Natural killer cell (primary cell): ENCODE measurements around the gene PRADC1. TPM values are rescaled to one million over a fixed set of nuclear protein-coding genes. Genes with fewer than 3 reads are reported as not detected.
"Not testable (repeated sequence)": the region's sequence is repeated elsewhere in the genome, so short reads cannot be mapped to it uniquely, and the experiment has no call there.

ENCODE experiments used
- ATAC-seq, 3 donors: fragments of 150-1000 bp in 2 of 3; fragments of 200-7000 bp in 1 of 3; cut with Tn5 transposase; 1 replicate in 1 of 3; 2 replicates in 2 of 3; pipeline ENCODE4 v1.10.0; 2021; ENCODE audit warnings: mild to moderate bottlenecking in 2 of 3, moderate library complexity in 2 of 3
- DNase-seq, 2 donors: peaks; one replicate each; pipeline versions ENCODE4 v3.0.0 to v3.0.0-alpha.2; 2013 to 2021; ENCODE audit warnings: mixed read lengths in 1 of 2
- H3K27ac ChIP-seq: one replicate; pipeline ENCODE4 v1.5.1; 2013; ENCODE audit warnings: mild to moderate bottlenecking, low read length
- H3K27me3 ChIP-seq: one replicate; pipeline ENCODE4 v1.6.1; 2013; ENCODE audit warnings: low read length; ENCODE audit not compliant: control insufficient read depth, insufficient read depth
- H3K36me3 ChIP-seq: one replicate; pipeline ENCODE4 v1.6.1; 2013; ENCODE audit warnings: low read length; ENCODE audit not compliant: control insufficient read depth, insufficient read depth
- H3K4me1 ChIP-seq: one replicate; pipeline ENCODE4 v1.6.1; 2013; ENCODE audit warnings: low read length; ENCODE audit not compliant: control insufficient read depth, insufficient read depth
- H3K4me3 ChIP-seq: one replicate; pipeline ENCODE4 v1.5.1; 2013; ENCODE audit warnings: low read length
- H3K9me3 ChIP-seq: one replicate; pipeline ENCODE4 v1.6.1; 2013; ENCODE audit warnings: low read length; ENCODE audit not compliant: control insufficient read depth, insufficient read depth
- H3K27ac Mint-ChIP-seq, 2 donors: one replicate each; pipeline ENCODE4 v1.8.0; 2022; ENCODE audit warnings: mild to moderate bottlenecking in 2 of 2, mixed read lengths in 2 of 2, moderate library complexity in 1 of 2
- H3K27me3 Mint-ChIP-seq, 2 donors: one replicate each; pipeline ENCODE4 v1.8.0; 2022; ENCODE audit warnings: low read depth in 2 of 2, mixed read lengths in 2 of 2
- H3K36me3 Mint-ChIP-seq: one replicate; pipeline ENCODE4 v1.8.0; 2022; ENCODE audit warnings: mixed read lengths
- H3K4me1 Mint-ChIP-seq, 2 donors: one replicate each; pipeline ENCODE4 v1.8.0; 2022; ENCODE audit warnings: mixed read lengths in 2 of 2
- H3K4me3 Mint-ChIP-seq: one replicate; pipeline ENCODE4 v1.8.0; 2022; ENCODE audit warnings: mild to moderate bottlenecking, moderate library complexity, mixed read lengths
- H3K9me3 Mint-ChIP-seq, 2 donors: one replicate each; pipeline ENCODE4 v1.8.0; 2022; ENCODE audit warnings: mixed read lengths in 2 of 2
- WGBS: methylation state at CpG from one replicate; pipeline ENCODE4 v1.1.7; 2013; ENCODE audit warnings: missing lambda C conversion rate; ENCODE audit not compliant: insufficient coverage; 5-methylcytosine and 5-hydroxymethylcytosine counted together
- intact Hi-C: fragments of 100-400 bp; cut with micrococcal nuclease; formaldehyde crosslinking; loops from one replicate; pipeline ENCODE4 v1.14.2; 2022
- total RNA-seq, 4 donors: library from RNA; stranded (reverse); fragments of 120-200 nt in 1 of 4; gene quantifications; one replicate each; pipeline versions ENCODE4 v1.2.3 to v1.2.4, GENCODE V29; 2013 to 2022
- TF ChIP-seq, protein P1 (sequence below): fragments of 200-600 bp; IDR thresholded peaks from one replicate; pipeline ENCODE4 v1.8.0; 2022; ENCODE audit warnings: antibody characterized with exemption

Gene PRADC1
- total RNA-seq, 3 donors from 2014 or later (not counting 1 experiment from before 2014, with no cell fraction given) = 8.3 to 9.7 (median 9.1) TPM

DNA sequence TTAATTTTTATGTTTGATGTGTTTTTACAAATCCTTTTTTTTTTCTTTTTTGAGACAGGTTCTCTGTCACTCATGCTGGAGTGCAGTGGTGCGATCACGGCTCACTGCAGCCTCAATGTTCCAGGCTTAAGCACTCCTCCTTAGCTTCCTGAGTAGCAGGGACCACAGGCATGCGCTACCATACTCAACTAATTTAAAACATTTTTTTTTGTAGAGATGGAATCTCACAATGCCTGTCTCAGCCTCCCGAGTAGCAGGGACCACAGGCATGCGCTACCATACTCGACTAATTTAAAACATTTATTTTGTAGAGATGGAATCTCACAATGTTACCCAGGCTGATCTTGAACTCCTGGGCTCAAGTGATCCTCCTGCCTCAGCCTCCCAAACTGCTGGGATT is 27.4 kb downstream of the PRADC1 start:
- ATAC-seq (no peak), DNase-seq (no peak)
- no peak overlapping the region for H3K4me3 Mint-ChIP-seq
- Histone ChIP-seq H3K27ac (no peak overlapping the region), H3K4me1 (peaks cover 12% of the 10 kb centered on the region), H3K4me3 (no peak overlapping the region), H3K36me3 (no peaks in the 10 kb centered on the region), H3K27me3 (peaks cover 22% of the 10 kb centered on the region), H3K9me3 (no peaks in the 10 kb centered on the region)
- TF ChIP-seq, protein P1, sequence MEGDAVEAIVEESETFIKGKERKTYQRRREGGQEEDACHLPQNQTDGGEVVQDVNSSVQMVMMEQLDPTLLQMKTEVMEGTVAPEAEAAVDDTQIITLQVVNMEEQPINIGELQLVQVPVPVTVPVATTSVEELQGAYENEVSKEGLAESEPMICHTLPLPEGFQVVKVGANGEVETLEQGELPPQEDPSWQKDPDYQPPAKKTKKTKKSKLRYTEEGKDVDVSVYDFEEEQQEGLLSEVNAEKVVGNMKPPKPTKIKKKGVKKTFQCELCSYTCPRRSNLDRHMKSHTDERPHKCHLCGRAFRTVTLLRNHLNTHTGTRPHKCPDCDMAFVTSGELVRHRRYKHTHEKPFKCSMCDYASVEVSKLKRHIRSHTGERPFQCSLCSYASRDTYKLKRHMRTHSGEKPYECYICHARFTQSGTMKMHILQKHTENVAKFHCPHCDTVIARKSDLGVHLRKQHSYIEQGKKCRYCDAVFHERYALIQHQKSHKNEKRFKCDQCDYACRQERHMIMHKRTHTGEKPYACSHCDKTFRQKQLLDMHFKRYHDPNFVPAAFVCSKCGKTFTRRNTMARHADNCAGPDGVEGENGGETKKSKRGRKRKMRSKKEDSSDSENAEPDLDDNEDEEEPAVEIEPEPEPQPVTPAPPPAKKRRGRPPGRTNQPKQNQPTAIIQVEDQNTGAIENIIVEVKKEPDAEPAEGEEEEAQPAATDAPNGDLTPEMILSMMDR = no peak
- H3K4me1 Mint-ChIP-seq = no peaks in the 10 kb centered on the region
- 88% methylated on average over 6 of the region's 6 CpGs for WGBS
- peaks cover 35 to 48% of the 10 kb centered on the region in 2 donors for H3K27me3 Mint-ChIP-seq
- H3K9me3 Mint-ChIP-seq = no peaks in the 10 kb centered on the region
- no peaks in the 10 kb centered on the region for H3K36me3 Mint-ChIP-seq
- H3K27ac Mint-ChIP-seq = no peak overlapping the region
- intact Hi-C loops = no loop called here

DNA sequence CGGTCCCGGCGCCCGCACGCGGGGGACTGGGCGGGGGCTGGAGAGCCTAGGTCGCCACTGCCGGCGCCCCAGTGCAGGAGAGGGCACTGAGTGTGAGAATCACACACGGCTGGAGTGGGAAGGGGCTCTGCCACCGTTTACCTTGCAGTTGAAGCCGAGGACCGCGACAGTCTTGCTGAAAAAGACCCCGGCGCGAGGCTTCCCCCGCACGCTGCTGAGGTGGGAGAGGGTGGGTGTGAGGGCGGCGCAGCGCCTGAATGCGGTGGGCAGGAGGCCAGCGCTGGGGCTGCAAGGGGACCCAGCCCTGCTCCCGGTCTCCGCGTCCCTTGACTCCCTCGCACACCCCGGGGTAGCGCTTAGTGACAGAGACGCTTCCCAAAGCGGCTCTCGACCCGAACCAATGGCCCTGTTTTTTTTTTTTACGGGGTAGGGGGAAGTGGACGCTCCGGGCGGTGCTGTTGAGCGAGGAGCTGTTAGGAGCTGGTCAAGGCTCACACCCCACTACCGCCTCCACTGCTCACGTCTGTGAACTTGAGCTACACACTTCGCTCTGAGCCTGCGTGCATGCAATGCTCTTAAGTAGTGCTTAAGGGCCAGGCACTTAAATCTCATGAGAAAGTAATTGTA is 29.9 kb downstream of the PRADC1 start:
- Mint-ChIP-seq H3K27me3 (peaks cover 30 to 57% of the 10 kb centered on the region in 2 donors), H3K4me3 (peak overlapping the region; percentile 13)
- peaks cover 22% of the 10 kb centered on the region for H3K27me3 ChIP-seq

DNA sequence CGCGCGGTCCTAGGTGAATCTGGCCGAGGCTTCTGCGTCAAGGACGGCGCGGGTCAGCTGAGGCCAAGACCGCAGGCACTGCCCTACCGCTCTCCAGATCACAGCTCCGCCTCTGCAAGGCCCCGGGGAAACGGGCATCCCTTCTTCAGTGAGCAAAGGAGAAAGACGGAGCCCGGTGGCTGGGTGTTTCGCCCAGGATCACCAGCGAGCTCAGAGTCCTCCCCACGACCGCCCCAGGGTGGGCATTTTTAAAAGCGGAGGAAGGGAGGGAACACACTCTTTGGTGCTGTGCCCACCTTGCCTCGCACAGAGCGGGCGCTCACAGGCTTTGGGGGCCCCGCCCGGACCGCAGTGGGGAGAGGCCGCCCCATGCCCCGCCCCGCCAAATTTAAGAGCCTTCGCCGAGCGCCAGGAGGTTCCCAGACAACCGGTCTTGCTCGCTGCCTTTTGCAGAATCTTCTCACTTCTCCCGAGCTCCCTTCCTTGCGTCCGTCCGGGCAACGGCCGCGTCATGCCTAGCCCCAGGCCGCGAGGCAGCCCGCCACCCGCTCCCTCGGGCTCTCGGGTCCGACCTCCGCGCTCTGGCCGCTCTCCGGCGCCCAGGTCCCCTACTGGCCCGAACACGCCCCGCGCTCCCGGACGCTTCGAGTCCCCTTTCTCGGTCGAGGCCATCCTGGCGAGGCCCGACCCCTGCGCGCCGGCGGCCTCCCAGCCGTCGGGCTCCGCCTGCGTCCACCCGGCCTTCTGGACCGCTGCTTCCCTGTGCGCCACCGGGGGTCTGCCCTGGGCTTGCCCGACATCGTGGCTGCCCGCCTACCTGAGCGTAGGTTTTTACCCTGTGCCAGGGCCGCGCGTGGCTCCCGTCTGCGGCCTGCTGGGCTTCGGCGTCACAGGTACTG is 30.6 kb downstream of the PRADC1 start, which contains the start of gene NOTO:
NOTO (plus strand) TSS at position 419 of the 899 bp plus-strand sequence; CDS start at position 512, 93 bp downstream.
- H3K4me3 Mint-ChIP-seq = peak within 1 kb of the TSS; percentile 65
- Histone ChIP-seq H3K36me3 (no peaks in the 10 kb centered on the region), H3K9me3 (no peaks in the 10 kb centered on the region), H3K4me3 (no peak within 1 kb of the TSS), H3K27ac (no peak within 1 kb of the TSS), H3K27me3 (peaks cover 22% of the 10 kb centered on the region), H3K4me1 (peaks cover 12% of the 10 kb centered on the region)
- H3K27ac Mint-ChIP-seq = no peak within 1 kb of the TSS
- intact Hi-C loops = no loop called here
- TF ChIP-seq, protein P1 = no peak
- WGBS = 4% methylated on average over 87 of the region's 87 CpGs
- H3K9me3 Mint-ChIP-seq = no peaks in the 10 kb centered on the region
- DNase-seq = peak in 1 of 2 donors; percentile 17
- H3K4me1 Mint-ChIP-seq = no peaks in the 10 kb centered on the region
- H3K36me3 Mint-ChIP-seq = no peaks in the 10 kb centered on the region
- ATAC-seq = peak in 1 of 3 donors; percentile 52
- peaks cover 30 to 57% of the 10 kb centered on the region in 2 donors for H3K27me3 Mint-ChIP-seq

More for the DNA sequence above, 29.9 kb downstream of the PRADC1 start:
- no peaks in the 10 kb centered on the region for H3K36me3 ChIP-seq
- H3K9me3 ChIP-seq = no peaks in the 10 kb centered on the region
- Mint-ChIP-seq H3K9me3 (no peaks in the 10 kb centered on the region), H3K4me1 (no peaks in the 10 kb centered on the region), H3K27ac (no peak overlapping the region), H3K36me3 (no peaks in the 10 kb centered on the region)
- peaks cover 12% of the 10 kb centered on the region for H3K4me1 ChIP-seq
- ATAC-seq (no peak), DNase-seq (no peak)
- H3K4me3 ChIP-seq = no peak overlapping the region
- intact Hi-C loops = no loop called here
- H3K27ac ChIP-seq = no peak overlapping the region
- WGBS = 4% methylated on average over 44 of the region's 44 CpGs
- TF ChIP-seq, protein P1 = no peak

DNA sequence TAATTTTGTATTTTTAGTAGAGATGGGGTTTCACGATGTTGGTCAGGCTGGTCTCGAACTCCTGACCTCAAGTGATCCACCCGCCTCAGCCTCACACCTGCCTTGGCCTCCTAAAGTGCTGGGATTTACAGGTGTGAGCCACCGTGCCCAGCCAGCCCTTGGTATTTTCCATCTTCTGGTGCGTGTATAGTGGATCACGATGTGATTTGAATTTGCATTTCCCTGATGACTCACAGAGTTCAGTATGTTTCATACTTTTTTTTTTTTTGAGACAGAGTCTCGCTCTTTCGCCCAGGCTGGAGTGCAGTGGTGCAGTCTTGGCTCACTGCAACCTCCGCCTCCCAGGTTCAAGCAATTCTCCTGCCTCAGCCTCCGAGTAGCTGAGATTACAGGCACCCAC is 32.8 kb downstream of the PRADC1 start:
- peaks cover 20% of the 10 kb centered on the region for H3K27me3 ChIP-seq

More for the DNA sequence above, 32.8 kb downstream of the PRADC1 start:
- H3K9me3 ChIP-seq, H3K4me3 Mint-ChIP-seq, H3K4me1 Mint-ChIP-seq, H3K27ac ChIP-seq, H3K36me3 ChIP-seq, ATAC-seq, H3K4me3 ChIP-seq, H3K27ac Mint-ChIP-seq, H3K9me3 Mint-ChIP-seq, DNase-seq, H3K36me3 Mint-ChIP-seq, intact Hi-C loops: not testable (repeated sequence)
- peaks cover 12% of the 10 kb centered on the region for H3K4me1 ChIP-seq
- H3K27me3 Mint-ChIP-seq = peaks cover 33 to 54% of the 10 kb centered on the region in 2 donors
- 76% methylated on average over 8 of the region's 10 CpGs for WGBS
